Activated T-helper 1 cell treated with anti-CD3 and anti-CD28 coated beads, Interleukin-12 subunit alpha, Interleukin-12 subunit beta, Interleukin-2, Interleukin-4 antibody, amounts not matched to agents 30 ng/mL and 10 ng/mL and 1 ng/mL, durations not matched to agents 14 hours and 24 hours and 36 hours (primary cell): ENCODE measurements around the gene ST6GALNAC3. TPM values are rescaled to one million over a fixed set of nuclear protein-coding genes. Genes with fewer than 3 reads are reported as not detected.

ENCODE experiments used
- DNase-seq: peaks from one replicate; pipeline ENCODE4 v3.0.0; 2021; ENCODE audit warnings: low spot score
- H3K27ac Mint-ChIP-seq: one replicate; pipeline ENCODE4 v1.8.0; 2021; ENCODE audit warnings: mild to moderate bottlenecking, mixed read lengths
- H3K27me3 Mint-ChIP-seq: one replicate; pipeline ENCODE4 v1.8.0; 2022; ENCODE audit warnings: mild to moderate bottlenecking, moderate library complexity, mixed read lengths; ENCODE audit not compliant: insufficient read depth
- H3K36me3 Mint-ChIP-seq: one replicate; pipeline ENCODE4 v1.8.0; 2021; ENCODE audit warnings: low read depth, mixed read lengths
- H3K4me1 Mint-ChIP-seq: one replicate; pipeline ENCODE4 v1.8.0; 2021; ENCODE audit warnings: low read depth, mixed read lengths
- H3K4me3 Mint-ChIP-seq: one replicate; pipeline ENCODE4 v1.8.0; 2021; ENCODE audit warnings: mild to moderate bottlenecking, moderate library complexity, mixed read lengths
- H3K9me3 Mint-ChIP-seq: one replicate; pipeline ENCODE4 v1.8.0; 2021; ENCODE audit warnings: mixed read lengths
- intact Hi-C: fragments of 100-400 bp; cut with micrococcal nuclease; formaldehyde crosslinking; loops from one replicate; pipeline ENCODE4 v1.15.1; 2024
- total RNA-seq: library from RNA; stranded (reverse); gene quantifications from 2 replicates; pipeline ENCODE4 v1.2.3, GENCODE V29; 2022

The ST6GALNAC3 gene
- total RNA-seq, 1 donor from 2014 or later = not detected

GRCh38 chr1:76202670-76203069 lies 128.1 kb downstream of the ST6GALNAC3 start:
- no peak overlapping the region for H3K27ac Mint-ChIP-seq
- no peaks in the 10 kb centered on the region for H3K9me3 Mint-ChIP-seq
- H3K4me3 Mint-ChIP-seq = no peak overlapping the region
- no peak for DNase-seq
- H3K4me1 Mint-ChIP-seq = no peaks in the 10 kb centered on the region
- no peaks in the 10 kb centered on the region for H3K27me3 Mint-ChIP-seq
- intact Hi-C loops = no loop called here
- H3K36me3 Mint-ChIP-seq = no peaks in the 10 kb centered on the region

- Mint-ChIP-seq H3K36me3 (no peaks in the 10 kb centered on the region), H3K4me3 (no peak overlapping the region), H3K9me3 (no peaks in the 10 kb centered on the region), H3K27me3 (no peaks in the 10 kb centered on the region), H3K4me1 (no peaks in the 10 kb centered on the region), H3K27ac (no peak overlapping the region)
- no peak for DNase-seq
- intact Hi-C loops = no loop called here
Observed at GRCh38 chr1:76203127-76203526, 128.6 kb downstream of the ST6GALNAC3 start.

GRCh38 chr1:76209238-76209637 lies 134.7 kb downstream of the ST6GALNAC3 start:
- no peak overlapping the region for H3K27ac Mint-ChIP-seq
- H3K4me3 Mint-ChIP-seq = no peak overlapping the region
- no peaks in the 10 kb centered on the region for H3K36me3 Mint-ChIP-seq
- intact Hi-C loops = no loop called here
- no peak for DNase-seq
- H3K4me1 Mint-ChIP-seq = no peaks in the 10 kb centered on the region
- H3K27me3 Mint-ChIP-seq = no peaks in the 10 kb centered on the region
- H3K9me3 Mint-ChIP-seq = no peaks in the 10 kb centered on the region

GRCh38 chr1:76209648-76210047 lies 135.1 kb downstream of the ST6GALNAC3 start:
- DNase-seq = no peak
- intact Hi-C loops = no loop called here
- H3K36me3 Mint-ChIP-seq = no peaks in the 10 kb centered on the region
- no peaks in the 10 kb centered on the region for H3K9me3 Mint-ChIP-seq
- no peaks in the 10 kb centered on the region for H3K4me1 Mint-ChIP-seq
- H3K27ac Mint-ChIP-seq = no peak overlapping the region
- H3K27me3 Mint-ChIP-seq = no peaks in the 10 kb centered on the region
- no peak overlapping the region for H3K4me3 Mint-ChIP-seq

GRCh38 chr1:76210160-76210559 lies 135.6 kb downstream of the ST6GALNAC3 start:
- Mint-ChIP-seq H3K9me3 (no peaks in the 10 kb centered on the region), H3K27ac (no peak overlapping the region), H3K4me3 (no peak overlapping the region), H3K4me1 (no peaks in the 10 kb centered on the region), H3K36me3 (no peaks in the 10 kb centered on the region), H3K27me3 (no peaks in the 10 kb centered on the region)
- DNase-seq = no peak
- intact Hi-C loops = no loop called here

- Mint-ChIP-seq H3K36me3 (no peaks in the 10 kb centered on the region), H3K27ac (no peak overlapping the region), H3K27me3 (peaks cover 2% of the 10 kb centered on the region), H3K4me3 (no peak overlapping the region), H3K4me1 (no peaks in the 10 kb centered on the region), H3K9me3 (no peaks in the 10 kb centered on the region)
- DNase-seq = no peak
- intact Hi-C loops = no loop called here
Observed at GRCh38 chr1:76218888-76219287, 144.3 kb downstream of the ST6GALNAC3 start.

- Mint-ChIP-seq H3K27me3 (peaks cover 2% of the 10 kb centered on the region), H3K27ac (no peak overlapping the region), H3K9me3 (no peaks in the 10 kb centered on the region), H3K4me1 (no peaks in the 10 kb centered on the region), H3K4me3 (no peak overlapping the region), H3K36me3 (no peaks in the 10 kb centered on the region)
- no peak for DNase-seq
- intact Hi-C loops = no loop called here
Observed at GRCh38 chr1:76219366-76219818, 144.8 kb downstream of the ST6GALNAC3 start.

GRCh38 chr1:76224752-76225151 lies 150.2 kb downstream of the ST6GALNAC3 start:
- Mint-ChIP-seq H3K9me3 (no peaks in the 10 kb centered on the region), H3K27me3 (no peaks in the 10 kb centered on the region), H3K27ac (no peak overlapping the region), H3K4me3 (no peak overlapping the region), H3K36me3 (no peaks in the 10 kb centered on the region), H3K4me1 (no peaks in the 10 kb centered on the region)
- no peak for DNase-seq
- intact Hi-C loops = no loop called here

GRCh38 chr1:76225526-76225925 lies 151.0 kb downstream of the ST6GALNAC3 start:
- Mint-ChIP-seq H3K4me3 (no peak overlapping the region), H3K4me1 (no peaks in the 10 kb centered on the region), H3K27ac (no peak overlapping the region), H3K36me3 (no peaks in the 10 kb centered on the region), H3K9me3 (no peaks in the 10 kb centered on the region), H3K27me3 (no peaks in the 10 kb centered on the region)
- intact Hi-C loops = no loop called here
- no peak for DNase-seq

GRCh38 chr1:76227621-76228020 lies 153.1 kb downstream of the ST6GALNAC3 start:
- intact Hi-C loops = no loop called here
- H3K4me1 Mint-ChIP-seq = peaks cover 8% of the 10 kb centered on the region
- no peak for DNase-seq
- H3K4me3 Mint-ChIP-seq = no peak overlapping the region
- H3K36me3 Mint-ChIP-seq = no peaks in the 10 kb centered on the region
- H3K27me3 Mint-ChIP-seq = no peaks in the 10 kb centered on the region
- H3K9me3 Mint-ChIP-seq = no peaks in the 10 kb centered on the region
- no peak overlapping the region for H3K27ac Mint-ChIP-seq

- Mint-ChIP-seq H3K4me3 (no peak overlapping the region), H3K36me3 (no peaks in the 10 kb centered on the region), H3K9me3 (no peaks in the 10 kb centered on the region), H3K27ac (no peak overlapping the region), H3K4me1 (peaks cover 8% of the 10 kb centered on the region), H3K27me3 (no peaks in the 10 kb centered on the region)
- intact Hi-C loops = no loop called here
- DNase-seq = no peak
Observed at GRCh38 chr1:76229279-76230005, 154.9 kb downstream of the ST6GALNAC3 start.

GRCh38 chr1:76230842-76231281 lies 156.3 kb downstream of the ST6GALNAC3 start:
- intact Hi-C loops = no loop called here
- peaks cover 8% of the 10 kb centered on the region for H3K4me1 Mint-ChIP-seq
- H3K27me3 Mint-ChIP-seq = no peaks in the 10 kb centered on the region
- no peaks in the 10 kb centered on the region for H3K9me3 Mint-ChIP-seq
- H3K36me3 Mint-ChIP-seq = no peaks in the 10 kb centered on the region
- no peak for DNase-seq
- H3K27ac Mint-ChIP-seq = no peak overlapping the region
- H3K4me3 Mint-ChIP-seq = no peak overlapping the region

GRCh38 chr1:76231320-76231719 lies 156.8 kb downstream of the ST6GALNAC3 start:
- no peaks in the 10 kb centered on the region for H3K27me3 Mint-ChIP-seq
- intact Hi-C loops = no loop called here
- H3K4me1 Mint-ChIP-seq = peaks cover 8% of the 10 kb centered on the region
- no peaks in the 10 kb centered on the region for H3K36me3 Mint-ChIP-seq
- no peaks in the 10 kb centered on the region for H3K9me3 Mint-ChIP-seq
- no peak overlapping the region for H3K27ac Mint-ChIP-seq
- no peak for DNase-seq
- no peak overlapping the region for H3K4me3 Mint-ChIP-seq

GRCh38 chr1:76232666-76233065 lies 158.1 kb downstream of the ST6GALNAC3 start:
- Mint-ChIP-seq H3K9me3 (no peaks in the 10 kb centered on the region), H3K4me3 (no peak overlapping the region), H3K27me3 (no peaks in the 10 kb centered on the region), H3K27ac (no peak overlapping the region), H3K36me3 (no peaks in the 10 kb centered on the region), H3K4me1 (peaks cover 8% of the 10 kb centered on the region)
- no peak for DNase-seq
- intact Hi-C loops = no loop called here
